Measurements from ENCODE around the gene PI4K2B.

DNA sequence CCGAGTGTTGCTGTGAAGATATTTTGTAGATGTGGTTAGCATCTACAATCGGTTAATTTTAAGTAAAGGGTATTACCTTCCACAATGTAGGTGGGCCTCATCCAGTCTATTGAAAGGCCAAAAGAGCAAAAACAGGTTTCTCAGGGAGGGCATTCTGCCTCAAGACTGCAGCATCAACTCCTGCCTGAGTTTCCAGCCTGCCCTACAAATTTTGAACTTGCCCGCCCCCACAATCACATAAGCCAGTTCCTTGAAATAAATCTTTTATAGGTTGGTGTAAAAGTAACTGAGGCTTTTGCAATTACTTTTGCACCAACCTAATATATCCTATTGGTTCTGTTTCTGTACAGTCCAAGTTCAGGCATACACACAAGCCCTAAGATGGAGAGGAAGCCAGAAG lies 22.1 kb upstream of the PI4K2B start:
- TF ChIP-seq, protein P1, sequence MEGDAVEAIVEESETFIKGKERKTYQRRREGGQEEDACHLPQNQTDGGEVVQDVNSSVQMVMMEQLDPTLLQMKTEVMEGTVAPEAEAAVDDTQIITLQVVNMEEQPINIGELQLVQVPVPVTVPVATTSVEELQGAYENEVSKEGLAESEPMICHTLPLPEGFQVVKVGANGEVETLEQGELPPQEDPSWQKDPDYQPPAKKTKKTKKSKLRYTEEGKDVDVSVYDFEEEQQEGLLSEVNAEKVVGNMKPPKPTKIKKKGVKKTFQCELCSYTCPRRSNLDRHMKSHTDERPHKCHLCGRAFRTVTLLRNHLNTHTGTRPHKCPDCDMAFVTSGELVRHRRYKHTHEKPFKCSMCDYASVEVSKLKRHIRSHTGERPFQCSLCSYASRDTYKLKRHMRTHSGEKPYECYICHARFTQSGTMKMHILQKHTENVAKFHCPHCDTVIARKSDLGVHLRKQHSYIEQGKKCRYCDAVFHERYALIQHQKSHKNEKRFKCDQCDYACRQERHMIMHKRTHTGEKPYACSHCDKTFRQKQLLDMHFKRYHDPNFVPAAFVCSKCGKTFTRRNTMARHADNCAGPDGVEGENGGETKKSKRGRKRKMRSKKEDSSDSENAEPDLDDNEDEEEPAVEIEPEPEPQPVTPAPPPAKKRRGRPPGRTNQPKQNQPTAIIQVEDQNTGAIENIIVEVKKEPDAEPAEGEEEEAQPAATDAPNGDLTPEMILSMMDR (IDR thresholded peaks at IDR 0.05; ENCODE audit: low read length) = no peak
- no peak for TF ChIP-seq EZH2phosphoT487 (IDR thresholded peaks at IDR 0.05; ENCODE audit: low read length)

All from MM.1S (cell line).